IPS DF 6.9 (cell line): ENCODE data around the gene ABCB1.

ENCODE experiments used
- DNase-seq: peaks from one replicate; pipeline ENCODE4 v3.0.0-alpha.2; 2013; ENCODE audit warnings: low read depth, low spot score
- H3K27ac ChIP-seq: one replicate; pipeline ENCODE4 v1.5.1; 2013; ENCODE audit warnings: low read length, control low read depth
- H3K27me3 ChIP-seq: 2 replicates; pipeline ENCODE4 v1.6.1; 2013; ENCODE audit warnings: mild to moderate bottlenecking, low read length; ENCODE audit not compliant: control insufficient read depth, insufficient read depth
- H3K36me3 ChIP-seq: 2 replicates; pipeline ENCODE4 v1.6.1; 2013; ENCODE audit warnings: low read length; ENCODE audit not compliant: control insufficient read depth, insufficient read depth
- H3K4me1 ChIP-seq: 2 replicates; pipeline ENCODE4 v1.6.1; 2013; ENCODE audit warnings: low read length; ENCODE audit not compliant: control insufficient read depth, insufficient read depth
- H3K4me3 ChIP-seq: 2 replicates; pipeline ENCODE4 v1.5.1; 2013; ENCODE audit warnings: mild to moderate bottlenecking, low read length
- H3K9me3 ChIP-seq: 2 replicates; pipeline ENCODE4 v1.6.1; 2013; ENCODE audit warnings: low read length, inconsistent platforms; ENCODE audit not compliant: control insufficient read depth, insufficient read depth
- WGBS: extraction: QIAGEN DNeasy Blood & Tissue Kit; methylation state at CpG from one replicate; pipeline ENCODE4 v1.1.7; 2013; ENCODE audit warnings: mixed read lengths, missing lambda C conversion rate; ENCODE audit not compliant: insufficient read length, insufficient coverage; 5-methylcytosine and 5-hydroxymethylcytosine counted together

Gene ABCB1

DNA sequence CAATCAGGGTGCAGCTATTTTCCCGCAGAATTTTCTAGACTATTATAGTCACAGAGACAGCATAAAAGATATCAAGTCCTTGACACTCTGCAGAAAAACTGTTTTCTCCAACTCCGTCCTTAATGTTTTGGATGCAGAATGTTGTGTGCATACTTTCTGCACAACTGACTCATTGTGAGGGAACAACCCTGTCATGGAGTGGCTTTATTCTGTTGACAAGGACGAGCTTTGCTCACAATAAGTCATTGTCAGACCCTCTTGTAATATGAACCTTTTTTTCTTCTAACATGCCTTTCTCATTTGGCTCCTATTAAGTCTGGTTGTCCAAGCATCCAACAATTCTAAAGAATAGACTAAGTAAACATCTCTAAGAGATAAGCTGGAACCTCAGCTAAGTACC lies 142.5 kb downstream of the ABCB1 start:
- no CpG with 5 or more reads among the region's 3 CpGs for WGBS

DNA sequence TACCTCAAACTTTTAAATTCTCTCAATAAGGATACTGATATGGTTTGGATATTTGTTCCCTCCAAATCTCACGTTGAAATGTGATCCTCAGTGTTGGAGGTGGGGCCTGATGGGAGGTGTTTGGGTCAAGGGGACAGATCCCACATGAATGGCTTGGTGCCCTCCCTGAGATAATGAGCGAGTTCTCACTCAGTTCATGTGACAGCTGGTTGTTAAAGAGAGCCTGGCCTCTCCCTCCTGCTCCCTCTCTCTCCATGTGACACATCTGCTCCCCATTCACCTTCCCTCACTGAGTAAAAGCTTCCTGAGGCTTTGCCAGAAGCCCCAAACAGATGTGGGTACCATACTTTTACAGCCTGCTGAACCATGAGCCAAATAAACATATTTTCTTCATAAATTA lies 144.4 kb downstream of the ABCB1 start:
- DNase-seq, result no peak
- Histone ChIP-seq H3K4me3 (no peak overlapping the region), H3K36me3 (no peaks in the 10 kb centered on the region), H3K27ac (no peak overlapping the region), H3K9me3 (no peaks in the 10 kb centered on the region), H3K27me3 (no peaks in the 10 kb centered on the region), H3K4me1 (no peaks in the 10 kb centered on the region)
- no CpG with 5 or more reads among the region's 2 CpGs for whole genome bisulfite sequencing

More for the DNA sequence above, 142.5 kb downstream of the ABCB1 start:
- DNase-seq, result no peak
- Histone ChIP-seq H3K36me3 (no peaks in the 10 kb centered on the region), H3K4me3 (no peak overlapping the region), H3K9me3 (no peaks in the 10 kb centered on the region), H3K27me3 (no peaks in the 10 kb centered on the region), H3K4me1 (no peaks in the 10 kb centered on the region), H3K27ac (no peak overlapping the region)
